OCI-LY7 (cell line): ENCODE data around the gene PSEN1.

ENCODE experiments used
- CTCF ChIP-seq: fragments of 200-600 bp; sonication (generic); conservative IDR thresholded peaks from 2 replicates; pipeline ENCODE4 v1.5.1; 2014; ENCODE audit warnings: mild to moderate bottlenecking, antibody characterized with exemption, low read length, moderate library complexity, mixed read lengths
- EZH2phosphoT487 ChIP-seq: fragments of 200-600 bp; sonication (generic); IDR thresholded peaks from 2 replicates; pipeline ENCODE4 v1.6.1; 2018; ENCODE audit warnings: low read depth, borderline replicate concordance, mild to moderate bottlenecking, mixed run types, antibody characterized with exemption, low read length, moderate library complexity, mixed read lengths

- TF ChIP-seq CTCF = no peak
- TF ChIP-seq EZH2phosphoT487 = no peak
These were observed 107.4 kb downstream of the PSEN1 start for GRCh38 chr14:73243748-73244147.
